AG09319 (cell line): Measurements from ENCODE around the gene MAST2.

ENCODE experiments used
- DNase-seq: peaks from one replicate; pipeline ENCODE4 v3.0.0-alpha.2; 2010; ENCODE audit warnings: low read depth; ENCODE audit errors: extremely low read depth
- TF ChIP-seq, protein P1 (sequence below): IDR thresholded peaks from 2 replicates; pipeline ENCODE4 v1.5.1; 2011; ENCODE audit warnings: low read depth, mild to moderate bottlenecking, inconsistent platforms, low read length, moderate library complexity

The MAST2 gene

DNA sequence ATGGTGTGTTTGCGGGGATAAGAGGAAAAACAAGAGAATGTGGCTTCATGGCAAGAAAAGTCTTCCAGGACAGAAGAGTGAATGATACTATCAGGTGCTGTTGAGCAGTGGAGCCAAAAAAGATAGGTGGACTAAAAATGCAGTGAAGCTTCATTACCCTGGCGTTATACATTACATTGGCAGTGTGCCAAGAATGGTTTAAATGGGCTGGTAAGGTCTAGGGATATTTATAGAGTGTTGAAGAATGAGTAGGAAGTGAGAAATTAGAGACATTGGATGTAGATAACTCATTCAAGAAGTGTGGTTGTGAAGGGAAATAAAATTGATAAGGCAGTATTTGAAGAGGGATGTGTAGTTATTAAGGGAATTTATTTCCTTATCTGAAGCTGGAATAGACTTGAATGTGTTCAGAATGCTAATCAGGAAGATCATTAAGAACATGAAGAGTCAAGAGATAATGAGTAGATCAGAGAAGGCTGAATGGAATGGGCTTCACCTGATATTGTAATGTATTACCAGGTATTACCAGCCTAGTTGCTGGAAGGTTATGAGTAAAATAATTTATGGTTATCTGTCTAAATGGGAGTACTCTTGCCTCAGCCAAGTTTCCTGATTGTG is 72.7 kb downstream of the MAST2 start:
- TF ChIP-seq, protein P1, sequence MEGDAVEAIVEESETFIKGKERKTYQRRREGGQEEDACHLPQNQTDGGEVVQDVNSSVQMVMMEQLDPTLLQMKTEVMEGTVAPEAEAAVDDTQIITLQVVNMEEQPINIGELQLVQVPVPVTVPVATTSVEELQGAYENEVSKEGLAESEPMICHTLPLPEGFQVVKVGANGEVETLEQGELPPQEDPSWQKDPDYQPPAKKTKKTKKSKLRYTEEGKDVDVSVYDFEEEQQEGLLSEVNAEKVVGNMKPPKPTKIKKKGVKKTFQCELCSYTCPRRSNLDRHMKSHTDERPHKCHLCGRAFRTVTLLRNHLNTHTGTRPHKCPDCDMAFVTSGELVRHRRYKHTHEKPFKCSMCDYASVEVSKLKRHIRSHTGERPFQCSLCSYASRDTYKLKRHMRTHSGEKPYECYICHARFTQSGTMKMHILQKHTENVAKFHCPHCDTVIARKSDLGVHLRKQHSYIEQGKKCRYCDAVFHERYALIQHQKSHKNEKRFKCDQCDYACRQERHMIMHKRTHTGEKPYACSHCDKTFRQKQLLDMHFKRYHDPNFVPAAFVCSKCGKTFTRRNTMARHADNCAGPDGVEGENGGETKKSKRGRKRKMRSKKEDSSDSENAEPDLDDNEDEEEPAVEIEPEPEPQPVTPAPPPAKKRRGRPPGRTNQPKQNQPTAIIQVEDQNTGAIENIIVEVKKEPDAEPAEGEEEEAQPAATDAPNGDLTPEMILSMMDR: no peak
- DNase-seq: no peak

DNA sequence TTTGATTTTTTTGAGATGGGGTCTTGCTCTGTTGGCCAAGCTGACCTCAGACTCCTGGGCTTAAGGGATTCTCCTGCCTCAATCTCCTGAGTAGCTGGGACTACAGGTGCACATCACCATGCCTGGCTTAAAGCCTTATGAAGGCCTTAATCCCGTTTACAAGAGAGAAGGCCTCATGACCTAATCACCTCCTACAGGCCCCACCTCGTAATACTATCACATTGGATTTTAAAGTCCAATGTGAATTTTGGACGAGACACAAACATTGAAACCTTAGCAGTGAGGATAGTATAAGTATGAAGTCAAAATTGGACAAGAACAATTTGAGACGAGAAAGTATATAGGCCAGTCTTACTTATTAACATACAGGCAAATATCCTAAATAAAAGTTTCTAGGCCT is 73.9 kb downstream of the MAST2 start:
- no peak for DNase-seq
- TF ChIP-seq, protein P1: no peak

GRCh38 chr1:45879885-45880598 is 76.6 kb downstream of the MAST2 start:
- TF ChIP-seq, protein P1: no peak

GRCh38 chr1:45880930-45881329 is 77.5 kb downstream of the MAST2 start:
- DNase-seq: no peak
- TF ChIP-seq, protein P1: no peak

More at GRCh38 chr1:45879885-45880598, 76.6 kb downstream of the MAST2 start:
- DNase-seq: no peak

- DNase-seq: no peak
- TF ChIP-seq, protein P1: no peak
Observed at GRCh38 chr1:45883658-45884057, 80.2 kb downstream of the MAST2 start.

- TF ChIP-seq, protein P1: no peak
- DNase-seq: no peak
Observed at GRCh38 chr1:45884700-45885099, 81.3 kb downstream of the MAST2 start.

- no peak for DNase-seq
- TF ChIP-seq, protein P1: no peak
Observed at GRCh38 chr1:45886229-45886628, 82.8 kb downstream of the MAST2 start.
